Hair follicular keratinocyte (primary cell): ENCODE results near the gene HSPB8. TPM values are rescaled to one million over a fixed set of nuclear protein-coding genes. Genes with fewer than 3 reads are reported as not detected.

Experiments
- total RNA-seq: library from RNA; depleted of rRNA; stranded (reverse); fragments of >200 nt; gene quantifications from 2 replicates; pipeline ENCODE4 v1.2.3, GENCODE V29; 2015

The HSPB8 gene, protein sequence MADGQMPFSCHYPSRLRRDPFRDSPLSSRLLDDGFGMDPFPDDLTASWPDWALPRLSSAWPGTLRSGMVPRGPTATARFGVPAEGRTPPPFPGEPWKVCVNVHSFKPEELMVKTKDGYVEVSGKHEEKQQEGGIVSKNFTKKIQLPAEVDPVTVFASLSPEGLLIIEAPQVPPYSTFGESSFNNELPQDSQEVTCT
- total RNA-seq = 0.15 and 0.39 TPM in 2 replicates

DNA sequence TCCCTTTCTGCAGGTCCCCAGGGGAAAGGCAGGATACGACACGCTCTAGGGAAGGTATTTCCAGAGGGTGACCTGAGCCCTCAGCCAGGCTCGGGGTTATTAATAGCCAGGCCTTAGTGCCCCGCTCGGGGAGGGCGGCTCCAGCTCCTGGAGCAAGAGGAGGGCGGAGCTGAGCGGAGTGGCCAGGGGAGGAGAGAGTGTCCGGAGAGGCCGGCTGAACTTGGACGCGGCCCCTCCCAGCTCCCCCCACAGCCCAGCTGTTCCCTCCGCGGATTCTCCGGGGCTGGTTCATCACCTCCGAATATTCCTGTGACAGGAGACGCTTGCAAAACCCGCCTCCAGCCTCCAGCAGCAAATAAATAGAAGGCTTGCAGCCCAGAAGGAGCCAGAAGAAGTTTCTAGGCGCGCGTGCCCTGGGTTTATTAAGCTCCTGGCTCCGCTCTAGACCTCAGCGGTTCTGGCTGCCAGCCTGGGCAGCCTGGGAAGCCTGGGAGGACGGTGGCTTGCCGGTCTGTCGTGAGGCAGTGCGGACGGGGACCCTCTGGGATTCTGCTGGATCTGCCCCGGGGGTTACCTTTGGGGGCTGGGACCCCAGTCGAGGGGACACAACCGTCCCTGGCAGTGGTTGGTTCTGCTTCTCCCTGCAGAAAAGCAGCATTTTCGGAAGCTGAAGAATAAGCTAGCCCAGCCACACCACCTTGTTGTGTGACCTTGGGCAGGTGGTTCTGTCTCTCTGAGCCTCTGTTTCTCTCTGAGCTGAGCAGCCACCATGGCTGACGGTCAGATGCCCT lies at the start of gene HSPB8:
TSS of gene HSPB8 (plus strand) at position 388 of the 791 bp plus-strand sequence. CDS start at position 770, 382 bp downstream.

Other genes with a start within 250 kb of the HSPB8 start
- gene SRRM4, start 197.4 kb upstream of the HSPB8 start, total RNA-seq = not detected in 2 replicates
- gene CCDC60, start 155.8 kb downstream of the HSPB8 start, total RNA-seq = not detected in 2 replicates